HuH-7 (cell line): ENCODE measurements around the gene BHLHA15.

ENCODE experiments used
- DNase-seq: peaks from one replicate; pipeline ENCODE4 v3.0.0; 2011; ENCODE audit warnings: low spot score

BHLHA15 gene

GRCh38 chr7:98225913-98226614 lies 14.8 kb downstream of the BHLHA15 start:
- no peak for DNase-seq

DNA sequence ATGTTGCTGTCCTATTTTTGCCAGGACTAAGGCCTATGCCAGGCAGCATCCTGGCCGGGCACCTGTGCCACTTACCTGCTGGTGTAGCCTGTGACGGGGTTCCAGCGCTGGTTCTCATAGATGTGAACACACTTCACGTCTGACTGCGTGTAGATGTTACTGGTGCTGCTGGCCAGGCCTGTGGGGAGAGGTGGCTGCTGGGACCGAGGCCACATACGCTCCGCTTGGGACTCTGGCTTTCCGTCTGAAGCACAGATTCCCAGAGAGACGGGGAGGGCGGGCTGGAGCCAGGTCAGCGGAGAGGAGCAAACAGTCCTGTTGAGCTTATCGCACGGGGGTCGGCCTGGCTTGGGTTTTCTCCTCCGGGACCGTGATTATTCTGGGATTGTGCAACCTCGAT lies 16.7 kb downstream of the BHLHA15 start:
- DNase-seq, result peak; percentile 76

GRCh38 chr7:98228801-98229200 lies 17.6 kb downstream of the BHLHA15 start:
- DNase-seq, result no peak

- DNase-seq, result no peak
Observed at GRCh38 chr7:98229441-98229840, 18.2 kb downstream of the BHLHA15 start.

DNA sequence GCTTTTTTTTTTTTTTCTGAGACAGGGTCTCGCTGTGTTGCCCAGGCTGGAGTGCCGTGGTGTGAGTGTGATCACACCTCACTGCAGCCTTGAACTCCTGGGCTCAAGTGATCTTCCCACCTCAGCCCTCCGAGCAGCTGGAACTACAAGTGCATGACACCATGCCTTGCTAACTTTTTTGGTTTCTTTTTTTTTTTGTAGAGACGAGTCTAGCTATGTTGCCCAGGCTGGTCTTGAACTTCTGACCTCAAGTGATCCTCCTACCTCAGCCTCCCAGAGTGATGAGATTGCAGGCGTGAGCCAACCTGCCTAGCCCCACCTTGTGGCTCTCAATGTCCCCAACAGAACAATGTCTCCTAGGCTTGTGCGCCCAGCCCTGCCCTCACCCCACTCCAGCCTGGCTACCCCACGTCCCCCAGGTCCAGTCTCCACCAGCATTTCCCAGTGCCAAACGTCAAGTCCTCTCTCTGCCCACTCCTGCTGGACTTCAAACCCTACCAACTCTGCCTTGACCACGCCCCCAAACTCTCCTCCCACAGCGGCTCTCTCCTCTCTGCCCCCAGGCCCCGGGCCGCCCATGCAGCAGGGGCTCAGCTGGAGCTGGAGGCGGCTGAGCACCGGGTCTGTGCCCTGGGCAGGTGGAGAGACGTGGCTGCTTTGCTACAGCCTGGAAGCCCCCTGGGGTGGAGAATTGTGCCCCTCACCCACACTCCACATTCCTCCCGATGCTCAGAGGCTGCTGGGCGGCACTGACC lies 18.9 kb downstream of the BHLHA15 start:
- no peak for DNase-seq

- DNase-seq, result no peak
Observed at GRCh38 chr7:98230746-98231471, 19.7 kb downstream of the BHLHA15 start.

- no peak for DNase-seq
Observed at GRCh38 chr7:98231493-98232262, 20.4 kb downstream of the BHLHA15 start.

- DNase-seq, result no peak
Observed at GRCh38 chr7:98232263-98232585, 21.0 kb downstream of the BHLHA15 start.

GRCh38 chr7:98232799-98233198 lies 21.6 kb downstream of the BHLHA15 start:
- no peak for DNase-seq

- no peak for DNase-seq
Observed at GRCh38 chr7:98233219-98234070, 22.2 kb downstream of the BHLHA15 start.

DNA sequence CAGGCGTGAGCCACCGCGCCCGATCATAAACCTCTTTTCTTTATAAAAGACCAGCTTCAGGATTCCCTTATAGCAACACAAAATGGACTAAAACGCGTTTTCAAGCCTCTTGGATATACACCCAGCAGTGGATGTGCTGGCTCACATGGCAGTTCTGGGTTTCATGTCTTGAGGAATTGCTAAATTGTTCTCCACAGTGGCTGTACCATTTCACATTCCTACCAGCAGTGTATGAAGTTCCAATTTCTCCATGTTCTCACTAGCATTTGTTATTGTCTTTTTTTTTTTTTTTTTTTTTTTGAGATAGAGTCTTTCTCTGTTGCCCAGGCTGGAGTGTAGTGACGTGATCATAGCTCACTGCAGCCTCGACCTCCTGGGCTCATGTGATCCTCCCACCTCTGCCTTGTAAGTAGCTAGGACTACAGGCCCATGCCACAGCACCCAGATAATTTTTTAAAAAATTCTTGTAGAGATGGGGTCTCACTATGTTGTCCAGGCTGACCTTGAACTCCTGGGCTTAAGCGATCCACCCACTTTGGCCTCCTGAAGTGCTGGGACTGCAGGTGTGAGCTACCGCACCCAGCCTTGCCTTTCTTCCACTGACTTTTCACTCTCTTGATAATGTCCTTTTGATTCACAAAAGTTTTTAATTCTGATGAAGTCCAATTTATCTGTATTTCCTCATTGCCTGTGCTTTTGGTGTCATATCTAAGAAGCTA lies 23.3 kb downstream of the BHLHA15 start:
- DNase-seq, result no peak

GRCh38 chr7:98235901-98236300 lies 24.7 kb downstream of the BHLHA15 start:
- no peak for DNase-seq

DNA sequence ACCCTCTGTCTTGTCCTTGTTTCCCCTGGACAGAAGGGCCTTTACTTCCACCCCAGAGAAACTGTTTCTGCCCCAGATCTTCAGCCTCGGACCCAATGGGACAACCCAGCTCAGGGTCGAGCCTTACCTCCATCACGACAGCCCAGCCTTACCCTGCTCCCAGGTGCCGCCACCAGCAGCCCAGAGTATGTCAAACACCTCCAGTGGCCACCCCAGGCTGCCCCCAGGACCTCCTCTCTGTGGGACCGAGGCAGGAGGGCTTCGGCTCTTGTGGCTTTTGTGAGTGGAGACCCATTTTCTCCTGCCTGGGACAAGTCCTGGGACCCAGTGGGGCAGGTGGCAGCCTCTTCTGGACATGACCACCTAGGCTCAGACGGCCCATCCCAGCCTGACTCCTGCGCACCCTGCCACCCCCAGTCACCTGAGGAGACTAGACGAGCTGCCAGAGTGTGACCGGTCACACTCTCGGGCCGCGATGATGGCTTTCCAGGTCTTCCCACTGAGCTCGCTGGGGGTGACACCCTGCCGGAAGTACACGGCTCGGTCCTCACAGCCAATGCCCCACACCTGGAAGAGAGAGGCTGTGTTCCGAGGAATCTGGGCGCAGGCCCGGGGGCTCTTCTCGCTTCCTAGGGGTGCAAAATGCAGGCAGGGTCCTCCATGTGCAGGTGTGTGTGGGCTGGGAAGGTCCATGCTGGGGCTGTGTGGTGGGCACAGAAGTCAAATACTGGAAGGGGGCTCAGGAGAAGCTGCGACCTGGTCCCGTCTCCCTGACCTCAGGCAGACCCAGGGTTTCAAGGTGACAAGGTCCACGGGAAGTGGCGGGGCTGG lies 25.3 kb downstream of the BHLHA15 start:
- no peak for DNase-seq

- DNase-seq, result no peak
Observed at GRCh38 chr7:98238076-98238475, 26.8 kb downstream of the BHLHA15 start.

GRCh38 chr7:98238976-98239375 lies 27.7 kb downstream of the BHLHA15 start:
- no peak for DNase-seq

DNA sequence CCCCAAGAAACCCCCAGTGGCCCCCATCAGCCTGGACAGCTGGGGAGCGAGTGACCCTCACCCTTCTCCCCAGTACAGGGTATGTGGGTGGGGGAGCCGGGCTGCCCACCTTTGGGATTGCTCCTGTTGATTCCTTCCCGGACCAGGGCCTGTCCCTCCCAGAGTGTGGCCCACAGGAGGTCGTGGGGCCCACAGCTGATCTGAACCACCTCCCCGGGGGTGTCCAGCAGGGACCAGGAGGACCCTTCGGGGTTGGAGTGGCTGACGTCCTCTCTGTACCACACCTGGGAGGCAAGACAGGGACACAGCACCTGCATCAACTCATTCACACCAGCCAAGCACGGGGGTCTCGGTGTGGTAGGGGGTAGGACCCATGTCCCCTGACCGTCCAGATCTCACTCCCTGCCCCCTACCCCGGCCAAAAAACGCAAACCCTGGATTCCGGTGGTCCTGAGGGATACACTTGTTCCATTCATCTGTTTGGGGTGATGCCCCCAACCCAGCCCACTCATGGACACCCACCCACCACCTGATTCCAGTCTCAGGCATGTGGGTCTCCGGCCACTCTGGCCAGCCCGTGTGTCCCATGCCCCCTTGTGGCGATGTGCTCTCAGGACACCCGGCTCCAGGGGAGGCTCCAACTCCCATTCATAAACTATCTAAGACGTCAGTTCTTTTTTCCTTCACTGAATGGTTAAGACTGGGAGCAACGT lies 29.9 kb downstream of the BHLHA15 start:
- peak; percentile 97 for DNase-seq

DNA sequence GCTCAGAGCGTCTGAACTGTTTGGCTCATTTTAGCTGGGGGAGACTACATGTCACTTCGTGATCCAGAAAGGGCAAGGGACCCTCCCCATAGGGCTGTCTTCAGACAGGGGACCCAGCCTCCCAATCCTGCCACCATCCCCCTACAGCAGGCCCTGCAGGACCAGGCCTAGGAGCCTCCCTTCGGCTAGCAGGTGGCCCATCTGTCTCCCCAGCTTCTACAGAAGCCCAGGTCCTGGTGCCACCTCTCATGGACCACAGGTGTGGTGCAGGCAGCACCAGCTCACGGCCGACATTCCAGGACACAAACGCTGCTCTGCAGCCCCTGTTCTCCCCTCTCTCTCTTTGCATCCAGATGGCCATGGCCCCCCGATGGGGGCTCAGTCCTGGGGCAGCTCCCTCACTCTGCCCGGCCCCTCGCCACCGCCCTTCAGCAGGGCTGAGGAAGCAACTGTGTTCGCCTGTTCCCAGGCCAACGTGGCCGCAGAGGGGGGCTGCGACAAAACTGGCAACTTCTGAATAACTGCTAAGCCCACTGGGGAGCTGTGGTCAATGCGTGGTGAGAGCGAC lies 30.5 kb downstream of the BHLHA15 start:
- no peak for DNase-seq

GRCh38 chr7:98242342-98242741 lies 31.1 kb downstream of the BHLHA15 start:
- no peak for DNase-seq

DNA sequence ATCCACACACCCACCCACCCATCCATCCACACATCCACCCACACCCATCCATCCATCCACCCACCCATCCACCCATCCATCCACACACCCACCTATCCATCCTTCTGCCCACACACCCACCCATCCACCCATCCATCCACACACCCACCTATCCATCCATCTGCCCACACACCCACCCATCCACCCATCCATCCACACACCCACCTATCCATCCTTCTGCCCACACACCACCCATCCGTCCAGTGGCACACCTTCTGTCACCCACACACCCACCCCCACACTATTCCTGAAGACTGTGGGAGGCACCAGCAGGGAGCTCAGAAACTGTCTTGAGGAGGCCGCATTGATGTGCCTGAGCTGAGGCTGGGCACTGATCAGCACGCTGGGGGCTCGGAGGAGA lies 31.7 kb downstream of the BHLHA15 start:
- no peak for DNase-seq
